ENCODE measurements around the gene SLA2. TPM values are rescaled to one million over a fixed set of nuclear protein-coding genes. Genes with fewer than 3 reads are reported as not detected.

The SLA2 gene
- polyA plus RNA-seq, 1 of the 3 experiments (the other 2 are of a cell fraction), result not detected

DNA sequence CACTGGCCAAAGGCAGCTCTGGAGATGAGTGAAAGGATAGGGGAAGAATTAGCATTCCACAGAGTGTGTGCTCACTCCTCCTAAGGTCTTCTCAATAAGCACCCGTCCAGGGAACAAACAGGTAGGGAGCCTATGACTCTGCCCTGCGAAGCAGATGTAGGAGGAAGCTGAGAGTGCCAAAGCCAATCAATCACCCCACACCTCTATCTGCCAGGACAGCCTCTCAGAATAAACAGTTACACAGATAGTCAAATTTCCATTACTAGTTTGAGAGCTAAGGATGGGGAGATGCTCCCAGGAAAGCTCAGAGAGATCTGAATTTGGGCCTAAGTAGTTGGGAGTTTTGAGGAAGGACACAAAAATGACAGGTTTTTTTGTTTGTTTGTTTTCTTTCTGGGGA lies 40.5 kb upstream of the SLA2 start:
- Histone ChIP-seq H3K27me3 (ENCODE audit: insufficient read depth) (no peaks in the 10 kb centered on the region), H3K9me3 (no peaks in the 10 kb centered on the region), H3K9ac (no peak overlapping the region), H3F3A (replicated peaks; ENCODE audit: insufficient read depth) (no peaks in the 10 kb centered on the region), H3K4me1 (ENCODE audit: control insufficient read depth in 1 of 2, insufficient read depth in 2 of 2, low read depth in 1 of 2, low read length in 1 of 2) (no peaks in the 10 kb centered on the region), H3K4me3 (ENCODE audit: low read depth in 2 of 2, low read length in 1 of 2) (no peak overlapping the region), H3K36me3 (replicated peaks in 1 of 2; ENCODE audit: control insufficient read depth in 1 of 2, insufficient read depth in 2 of 2, low read length in 1 of 2) (peaks cover 0 to 8% of the 10 kb centered on the region in 2 experiments), H3K27ac (ENCODE audit: low read depth in 2 of 2, low read length in 1 of 2) (no peak overlapping the region), H3K9me2 (no peaks in the 10 kb centered on the region), H3K4me2 (no peak overlapping the region), H2AFZ (ENCODE audit: low read depth) (no peak overlapping the region), H3K79me2 (ENCODE audit: insufficient read depth) (no peaks in the 10 kb centered on the region), H4K20me1 (ENCODE audit: insufficient read depth) (no peaks in the 10 kb centered on the region)
- ChIA-PET POLR2A (no interaction called here), CTCF (interaction anchor here (1.4 kb wide), 1 partner anchor 88 kb away, joined by 3 read pairs; the partner anchor contains the start of gene DSN1)
- WGBS (ENCODE audit: low lambda C conversion rate), result 88% methylated on average over 2 of the region's 2 CpGs
- DNase-seq, result no peak
- TF ChIP-seq MXI1 (IDR thresholded peaks at IDR 0.05; ENCODE audit: low read depth, low read length) (no peak), JUND (IDR thresholded peaks at IDR 0.05) (no peak), TEAD4 (IDR thresholded peaks at IDR 0.05; ENCODE audit: borderline replicate concordance, insufficient read depth) (no peak), YY1 (IDR thresholded peaks at IDR 0.05; ENCODE audit: low read depth) (no peak), RXRA (IDR thresholded peaks at IDR 0.05; ENCODE audit: borderline replicate concordance, low read depth) (no peak), SMC3 (IDR thresholded peaks at IDR 0.05; ENCODE audit: low read depth, low read length) (no peak), GATA2 (CRISPR knock-in tag; IDR thresholded peaks at IDR 0.05) (no peak), CHD2 (IDR thresholded peaks at IDR 0.05; ENCODE audit: low read length, partially characterized antibody) (no peak), NFIC (IDR thresholded peaks at IDR 0.05; ENCODE audit: borderline replicate concordance) (no peak), FOXM1 (IDR thresholded peaks at IDR 0.05; ENCODE audit: low read depth) (no peak), GABPA (IDR thresholded peaks at IDR 0.05; ENCODE audit: low read depth) (no peak), EP300 (IDR thresholded peaks at IDR 0.05; ENCODE audit: borderline replicate concordance in 1 of 2, low read depth in 1 of 2, low read length in 1 of 2) (no peak), USF2 (IDR thresholded peaks at IDR 0.05; ENCODE audit: borderline replicate concordance, low read depth, low read length) (no peak), FOSL2 (IDR thresholded peaks at IDR 0.05; ENCODE audit: borderline replicate concordance, low read depth) (no peak), TAF1 (IDR thresholded peaks at IDR 0.05; ENCODE audit: borderline replicate concordance, low read depth, low read length) (no peak), POLR2AphosphoS5 (IDR thresholded peaks at IDR 0.05; ENCODE audit: low read depth, low read length) (no peak)
- TF ChIP-seq, protein P1, sequence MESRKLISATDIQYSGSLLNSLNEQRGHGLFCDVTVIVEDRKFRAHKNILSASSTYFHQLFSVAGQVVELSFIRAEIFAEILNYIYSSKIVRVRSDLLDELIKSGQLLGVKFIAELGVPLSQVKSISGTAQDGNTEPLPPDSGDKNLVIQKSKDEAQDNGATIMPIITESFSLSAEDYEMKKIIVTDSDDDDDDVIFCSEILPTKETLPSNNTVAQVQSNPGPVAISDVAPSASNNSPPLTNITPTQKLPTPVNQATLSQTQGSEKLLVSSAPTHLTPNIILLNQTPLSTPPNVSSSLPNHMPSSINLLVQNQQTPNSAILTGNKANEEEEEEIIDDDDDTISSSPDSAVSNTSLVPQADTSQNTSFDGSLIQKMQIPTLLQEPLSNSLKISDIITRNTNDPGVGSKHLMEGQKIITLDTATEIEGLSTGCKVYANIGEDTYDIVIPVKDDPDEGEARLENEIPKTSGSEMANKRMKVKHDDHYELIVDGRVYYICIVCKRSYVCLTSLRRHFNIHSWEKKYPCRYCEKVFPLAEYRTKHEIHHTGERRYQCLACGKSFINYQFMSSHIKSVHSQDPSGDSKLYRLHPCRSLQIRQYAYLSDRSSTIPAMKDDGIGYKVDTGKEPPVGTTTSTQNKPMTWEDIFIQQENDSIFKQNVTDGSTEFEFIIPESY (IDR thresholded peaks at IDR 0.05; ENCODE audit: borderline replicate concordance, low read depth), result no peak
- TF ChIP-seq, protein P2, sequence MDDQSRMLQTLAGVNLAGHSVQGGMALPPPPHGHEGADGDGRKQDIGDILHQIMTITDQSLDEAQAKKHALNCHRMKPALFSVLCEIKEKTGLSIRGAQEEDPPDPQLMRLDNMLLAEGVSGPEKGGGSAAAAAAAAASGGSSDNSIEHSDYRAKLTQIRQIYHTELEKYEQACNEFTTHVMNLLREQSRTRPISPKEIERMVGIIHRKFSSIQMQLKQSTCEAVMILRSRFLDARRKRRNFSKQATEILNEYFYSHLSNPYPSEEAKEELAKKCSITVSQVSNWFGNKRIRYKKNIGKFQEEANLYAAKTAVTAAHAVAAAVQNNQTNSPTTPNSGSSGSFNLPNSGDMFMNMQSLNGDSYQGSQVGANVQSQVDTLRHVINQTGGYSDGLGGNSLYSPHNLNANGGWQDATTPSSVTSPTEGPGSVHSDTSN (IDR thresholded peaks at IDR 0.05), result no peak
